H1 (cell line): ENCODE measurements around the gene MSI1. TPM values are rescaled to one million over a fixed set of nuclear protein-coding genes. Genes with fewer than 3 reads are reported as not detected.

Experiments used
- CTCF ChIA-PET: fragments of 300-600 bp; sonication (Branson Sonifier 250); formaldehyde crosslinking; loops from one replicate; lab custom pipeline; 2021; ENCODE audit not compliant: partially characterized antibody; lab: Charles Lee
- POLR2A ChIA-PET: fragments of 300-600 bp; sonication (Branson Sonifier 250); formaldehyde crosslinking; loops from one replicate; lab custom pipeline; 2021; ENCODE audit warnings: inconsistent platforms; ENCODE audit not compliant: partially characterized antibody; lab: Charles Lee
- DNase-seq, 2 experiments: peaks; one replicate each; pipeline versions ENCODE4 v3.0.0 to v3.0.0-alpha.2; 2010 to 2022; ENCODE audit warnings: low spot score in 2 of 2, low read depth in 1 of 2, mixed read lengths in 1 of 2
- FAIRE-seq: peaks from 2 replicates; lab custom pipeline; 2011; peaks lifted over from hg19 to GRCh38; lab: Jason Lieb, UNC
- H2AFZ ChIP-seq: 2 replicates; pipeline ENCODE4 v1.8.1; 2012; ENCODE audit warnings: low read length, inconsistent platforms
- H2AK5ac ChIP-seq: 2 replicates; pipeline ENCODE4 v1.6.1; 2013; ENCODE audit warnings: low read depth, low read length
- H2BK120ac ChIP-seq: replicated peaks from 2 replicates; pipeline ENCODE3; 2013; ENCODE audit warnings: low read depth, low read length, inconsistent platforms
- H2BK12ac ChIP-seq: 2 replicates; pipeline ENCODE4 v1.6.1; 2013; ENCODE audit warnings: low read depth, low read length
- H2BK15ac ChIP-seq: 2 replicates; pipeline ENCODE4 v1.6.1; 2013; ENCODE audit warnings: low read length
- H2BK20ac ChIP-seq: 2 replicates; pipeline ENCODE4 v1.6.1; 2013; ENCODE audit warnings: low read length
- H2BK5ac ChIP-seq: 2 replicates; pipeline ENCODE4 v1.6.1; 2013; ENCODE audit warnings: low read depth, low read length
- H3K14ac ChIP-seq: 2 replicates; pipeline ENCODE4 v1.6.1; 2013; ENCODE audit warnings: inconsistent platforms; ENCODE audit not compliant: insufficient read length
- H3K18ac ChIP-seq: 2 replicates; pipeline ENCODE4 v1.6.1; 2013; ENCODE audit warnings: low read length; ENCODE audit errors: extremely low read depth
- H3K23ac ChIP-seq: 2 replicates; pipeline ENCODE4 v1.6.1; 2013; ENCODE audit warnings: inconsistent platforms; ENCODE audit not compliant: insufficient read length
- H3K23me2 ChIP-seq: 2 replicates; pipeline ENCODE4 v1.6.1; 2013; ENCODE audit warnings: low read depth, low read length
- H3K27ac ChIP-seq: 2 replicates; pipeline ENCODE4 v1.6.1; 2011; ENCODE audit warnings: low read depth, low read length, inconsistent platforms
- H3K27me3 ChIP-seq, 4 experiments: replicated peaks in 1 of 4; 1 replicate in 1 of 4; 2 replicates in 3 of 4; pipeline versions ENCODE4 v1.6.1 to v1.8.1; 2011 to 2013; ENCODE audit warnings: low read length in 3 of 4, mild to moderate bottlenecking in 3 of 4, inconsistent platforms in 2 of 4, mixed read lengths in 2 of 4, moderate library complexity in 1 of 4; ENCODE audit not compliant: control insufficient read depth in 3 of 4, insufficient read depth in 3 of 4; ENCODE audit errors: extremely low read depth in 1 of 4
- H3K36me3 ChIP-seq, 4 experiments: 2 replicates each; pipeline versions ENCODE4 v1.6.1 to v1.8.1; 2011 to 2013; ENCODE audit warnings: mild to moderate bottlenecking in 4 of 4, low read length in 3 of 4, moderate library complexity in 2 of 4, control low read depth in 1 of 4, inconsistent platforms in 1 of 4; ENCODE audit not compliant: insufficient read depth in 4 of 4, control insufficient read depth in 2 of 4
- H3K4ac ChIP-seq: replicated peaks from 2 replicates; pipeline ENCODE3; 2013; ENCODE audit warnings: low read length, low read depth, mixed read lengths, inconsistent platforms; ENCODE audit not compliant: insufficient read length
- H3K4me1 ChIP-seq, 4 experiments: replicated peaks in 1 of 4; 1 replicate in 1 of 4; 2 replicates in 3 of 4; pipeline versions ENCODE4 v1.6.1 to v1.8.1; 2011 to 2013; ENCODE audit warnings: low read length in 3 of 4, inconsistent platforms in 2 of 4, mixed read lengths in 1 of 4; ENCODE audit not compliant: insufficient read depth in 4 of 4, control insufficient read depth in 3 of 4
- H3K4me2 ChIP-seq, 2 experiments: 2 replicates each; pipeline versions ENCODE4 v1.6.1 to v1.8.1; 2011 to 2013; ENCODE audit warnings: low read depth in 2 of 2, low read length in 2 of 2, control low read depth in 1 of 2, inconsistent platforms in 1 of 2, mild to moderate bottlenecking in 1 of 2; ENCODE audit not compliant: insufficient read depth in 1 of 2
- H3K4me3 ChIP-seq, 4 experiments: fragments of 200-600, 300-600 bp in 1 of 4; sonication (generic), shearing (Covaris generic), sonication (Bioruptor Twin) in 1 of 4; 2 replicates each; pipeline versions ENCODE4 v1.5.1 to v1.8.1; 2011 to 2016; ENCODE audit warnings: low read length in 4 of 4, low read depth in 3 of 4, control low read depth in 2 of 4, inconsistent platforms in 2 of 4, mild to moderate bottlenecking in 2 of 4, mixed read lengths in 1 of 4, moderate library complexity in 1 of 4; ENCODE audit not compliant: insufficient read depth in 2 of 4; ENCODE audit errors: extremely low read depth in 1 of 4
- H3K56ac ChIP-seq: replicated peaks from 2 replicates; pipeline ENCODE3; 2013; ENCODE audit warnings: low read depth, mild to moderate bottlenecking, mixed read lengths, low read length, inconsistent platforms; ENCODE audit not compliant: insufficient read length
- H3K79me1 ChIP-seq: 2 replicates; pipeline ENCODE4 v1.6.1; 2013; ENCODE audit warnings: low read depth, low read length, control low read depth
- H3K79me2 ChIP-seq, 2 experiments: 2 replicates each; pipeline versions ENCODE4 v1.6.1 to v1.8.1; 2012 to 2013; ENCODE audit warnings: low read length in 2 of 2, mild to moderate bottlenecking in 2 of 2, inconsistent platforms in 1 of 2; ENCODE audit not compliant: insufficient read depth in 2 of 2, control insufficient read depth in 1 of 2
- H3K9ac ChIP-seq, 4 experiments: replicated peaks in 1 of 4; 1 replicate in 1 of 4; 2 replicates in 3 of 4; pipeline versions ENCODE4 v1.6.1 to v1.8.1; 2011 to 2013; ENCODE audit warnings: low read depth in 3 of 4, low read length in 3 of 4, control low read depth in 2 of 4, mild to moderate bottlenecking in 2 of 4, moderate library complexity in 2 of 4, inconsistent platforms in 1 of 4; ENCODE audit errors: extremely low read depth in 1 of 4
- H3K9me3 ChIP-seq, 2 experiments: 2 replicates each; pipeline versions ENCODE4 v1.6.1 to v1.8.1; 2012 to 2013; ENCODE audit warnings: mild to moderate bottlenecking in 2 of 2, moderate library complexity in 2 of 2, control low read depth in 1 of 2, inconsistent platforms in 1 of 2, low read depth in 1 of 2, low read length in 1 of 2, mixed read lengths in 1 of 2; ENCODE audit not compliant: insufficient read depth in 2 of 2
- H4K20me1 ChIP-seq, 2 experiments: replicated peaks in 1 of 2; 2 replicates each; pipeline versions ENCODE3 to v1.8.1; 2011 to 2013; ENCODE audit warnings: inconsistent platforms in 2 of 2, low read length in 2 of 2, mild to moderate bottlenecking in 1 of 2; ENCODE audit not compliant: insufficient read depth in 2 of 2, control insufficient read depth in 1 of 2
- H4K5ac ChIP-seq: 2 replicates; pipeline ENCODE4 v1.6.1; 2013; ENCODE audit warnings: low read length, low read depth, mixed read lengths, inconsistent platforms; ENCODE audit not compliant: insufficient read length
- H4K8ac ChIP-seq: 2 replicates; pipeline ENCODE4 v1.8.0; 2013; ENCODE audit warnings: mild to moderate bottlenecking, moderate library complexity, low read length, inconsistent platforms; ENCODE audit not compliant: insufficient read depth; ENCODE audit errors: extremely low read depth
- H4K91ac ChIP-seq: replicated peaks from 2 replicates; pipeline ENCODE3; 2013; ENCODE audit warnings: low read length, mixed read lengths, inconsistent platforms; ENCODE audit not compliant: insufficient read length
- CBX8 ChIP-seq: fragments of 300-800, 300-1000 bp; sonication (generic); IDR thresholded peaks from 2 replicates; pipeline ENCODE4 v1.7.1; 2016; ENCODE audit warnings: low read depth, low read length, borderline replicate concordance
- CHD1 ChIP-seq: IDR thresholded peaks from 2 replicates; pipeline ENCODE4 v1.6.1; 2012; ENCODE audit warnings: low read depth, low read length, improper control_type of control experiment
- TCF12 ChIP-seq: IDR thresholded peaks from 2 replicates; pipeline ENCODE4 v1.6.1; 2011; ENCODE audit warnings: low read depth, mild to moderate bottlenecking, low read length
- WGBS, 2 experiments: shearing (Covaris generic) in 1 of 2; methylation state at CpG; one replicate each; pipeline versions ENCODE4 v1.1.6 to v1.1.7; 2013 to 2015; ENCODE audit warnings: low lambda C conversion rate in 2 of 2, mixed read lengths in 2 of 2, inconsistent platforms in 1 of 2, low coverage in 1 of 2, missing lambda C conversion rate in 1 of 2; ENCODE audit not compliant: insufficient replicate concordance in 2 of 2, insufficient coverage in 1 of 2, insufficient read length in 1 of 2; ENCODE audit errors: extremely low coverage in 1 of 2, missing lambda C conversion rate in 1 of 2; 5-methylcytosine and 5-hydroxymethylcytosine counted together
- polyA plus RNA-seq, 7 experiments: library from polyadenylated mRNA; depleted of rRNA in 3 of 7; stranded (reverse) in 5 of 7; unstranded in 2 of 7; fragments of >200 nt in 5 of 7; fragments of 200-250 nt in 2 of 7; gene quantifications; 1 replicate in 5 of 7; 2 replicates in 1 of 7; 4 replicates in 1 of 7; pipeline versions ENCODE4 v1.2.1 to v1.2.3, GENCODE V29; 2011 to 2013; ENCODE audit warnings: missing spikeins in 2 of 7, mixed read lengths in 2 of 7
- total RNA-seq: library from RNA; stranded (reverse); fragmentation: NEBNext Ultra II Directional; extraction: Animal tissue kit (Norgen Biotek cat#: 25700); gene quantifications from 2 replicates; pipeline ENCODE4 v1.2.1, GENCODE V29; 2021
- TF ChIP-seq, protein P1 (sequence below), 3 experiments: IDR thresholded peaks; 1 replicate in 2 of 3; 2 replicates in 1 of 3; pipeline versions ENCODE4 v1.5.1 to v1.6.1; 2011; ENCODE audit warnings: low read length in 3 of 3, mild to moderate bottlenecking in 3 of 3, inconsistent platforms in 2 of 3, low read depth in 1 of 3, moderate library complexity in 1 of 3; ENCODE audit not compliant: insufficient read depth in 1 of 3; ENCODE audit errors: control extremely low read depth in 1 of 3

Gene MSI1
- total and polyA plus RNA-seq, 2 of the 8 experiments (the other 6 are each of a cell fraction or from before 2014, with no cell fraction given) = 13.5 to 51.9 TPM

DNA sequence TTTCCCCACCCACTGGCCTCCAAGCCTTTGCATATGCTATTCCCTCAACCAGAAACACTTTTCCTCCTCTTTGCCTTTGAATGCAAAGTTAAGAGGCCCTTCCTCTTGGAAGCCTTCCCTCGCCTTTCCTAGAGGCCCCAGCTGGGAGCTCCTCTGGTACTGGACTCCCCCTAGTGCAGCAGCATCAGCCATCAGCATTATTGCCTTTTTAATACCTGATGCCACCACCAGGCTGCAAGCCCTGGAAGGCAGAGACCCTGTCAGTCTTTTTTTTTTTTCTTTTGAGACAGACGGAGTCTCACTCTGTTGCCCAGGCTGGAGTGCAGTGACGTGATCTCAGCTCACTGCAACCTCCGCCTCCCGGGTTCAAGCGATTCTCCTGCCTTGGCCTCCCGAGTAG is 22.3 kb downstream of the MSI1 start:
- no peak overlapping the region for H3K18ac ChIP-seq
- no peak overlapping the region for H3K14ac ChIP-seq
- H2BK20ac ChIP-seq = no peak overlapping the region
- no peaks in the 10 kb centered on the region for H3K23me2 ChIP-seq
- no peaks in the 10 kb centered on the region for H3K27me3 ChIP-seq
- TF ChIP-seq CHD1 = no peak
- TF ChIP-seq, protein P1, sequence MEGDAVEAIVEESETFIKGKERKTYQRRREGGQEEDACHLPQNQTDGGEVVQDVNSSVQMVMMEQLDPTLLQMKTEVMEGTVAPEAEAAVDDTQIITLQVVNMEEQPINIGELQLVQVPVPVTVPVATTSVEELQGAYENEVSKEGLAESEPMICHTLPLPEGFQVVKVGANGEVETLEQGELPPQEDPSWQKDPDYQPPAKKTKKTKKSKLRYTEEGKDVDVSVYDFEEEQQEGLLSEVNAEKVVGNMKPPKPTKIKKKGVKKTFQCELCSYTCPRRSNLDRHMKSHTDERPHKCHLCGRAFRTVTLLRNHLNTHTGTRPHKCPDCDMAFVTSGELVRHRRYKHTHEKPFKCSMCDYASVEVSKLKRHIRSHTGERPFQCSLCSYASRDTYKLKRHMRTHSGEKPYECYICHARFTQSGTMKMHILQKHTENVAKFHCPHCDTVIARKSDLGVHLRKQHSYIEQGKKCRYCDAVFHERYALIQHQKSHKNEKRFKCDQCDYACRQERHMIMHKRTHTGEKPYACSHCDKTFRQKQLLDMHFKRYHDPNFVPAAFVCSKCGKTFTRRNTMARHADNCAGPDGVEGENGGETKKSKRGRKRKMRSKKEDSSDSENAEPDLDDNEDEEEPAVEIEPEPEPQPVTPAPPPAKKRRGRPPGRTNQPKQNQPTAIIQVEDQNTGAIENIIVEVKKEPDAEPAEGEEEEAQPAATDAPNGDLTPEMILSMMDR (IDR thresholded peaks at IDR 0.05; ENCODE audit: control extremely low read depth in 1 of 3, insufficient read depth in 1 of 3, low read depth in 1 of 3, low read length in 3 of 3) = peak in 2 of 3 experiments; percentile 25 to 38; a peak in 2 of 4 replicates
- no peak for TF ChIP-seq TCF12
- no peak for TF ChIP-seq CBX8
- H3K4me3 ChIP-seq = no peak overlapping the region
- H3K4ac ChIP-seq = no peak overlapping the region
- H3K79me2 ChIP-seq = no peaks in the 10 kb centered on the region
- ChIA-PET POLR2A (interaction anchor here (0.6 to 1.5 kb wide), 3 partner anchors 10 to 121 kb away, joined by 3 to 6 read pairs (median 3); partner anchors contain the start of gene RNU4-1), CTCF (interaction anchor here (0.7 to 8.5 kb wide), 9 partner anchors 10 to 117 kb away, joined by 3 to 66 read pairs (median 4); no protein-coding TSS in a partner anchor)
- H2BK120ac ChIP-seq = no peak overlapping the region
- H3K9me3 ChIP-seq = no peaks in the 10 kb centered on the region
- no peak for FAIRE-seq
- no peak overlapping the region for H2BK5ac ChIP-seq
- 86% methylated on average over 1 of the region's 7 CpGs; no CpG with 5 or more reads in 1 of the 2 experiments for WGBS, 2 experiments
- H2BK12ac ChIP-seq = no peak overlapping the region
- no peaks in the 10 kb centered on the region for H3K79me1 ChIP-seq
- no peak overlapping the region for H2AFZ ChIP-seq
- no peak for DNase-seq
- H3K27ac ChIP-seq = no peak overlapping the region
- peaks cover 0 to 8% (median 4%) of the 10 kb centered on the region in 4 experiments; a peak in 5 of 7 replicates for H3K4me1 ChIP-seq
- no peak overlapping the region for H3K9ac ChIP-seq
- H4K8ac ChIP-seq = no peak overlapping the region
- H3K23ac ChIP-seq = no peak overlapping the region
- H3K56ac ChIP-seq = no peak overlapping the region
- H2AK5ac ChIP-seq = no peak overlapping the region
- no peak overlapping the region for H3K4me2 ChIP-seq
- no peak overlapping the region for H4K91ac ChIP-seq
- H2BK15ac ChIP-seq = no peak overlapping the region
- H4K5ac ChIP-seq = no peak overlapping the region
- H4K20me1 ChIP-seq = peaks cover 0 to 4% of the 10 kb centered on the region in 2 experiments
- H3K36me3 ChIP-seq = peaks cover 9 to 54% (median 31%) of the 10 kb centered on the region in 4 experiments; a peak in 7 of 8 replicates
